SK-N-SH (cell line): ENCODE results near the gene AQP9. TPM values are rescaled to one million over a fixed set of nuclear protein-coding genes. Genes with fewer than 3 reads are reported as not detected.

Experiments used
- CTCF ChIA-PET: fragments of 300-600, 350-600 bp; formaldehyde crosslinking; extraction: SDS; loops from one replicate; lab custom pipeline; 2021; lab: Yijun Ruan, JAX
- POLR2A ChIA-PET: fragments of 350-600 bp; sonication (Branson Sonifier 250); formaldehyde crosslinking; extraction: SDS; loops from one replicate; lab custom pipeline; 2020; ENCODE audit warnings: antibody characterized with exemption, inconsistent platforms; lab: Yijun Ruan, JAX
- DNase-seq: peaks from one replicate; pipeline ENCODE4 v3.0.0; 2012
- H2AFZ ChIP-seq: fragments of 200-600 bp; sonication (generic); 2 replicates; pipeline ENCODE4 v1.8.1; 2016; ENCODE audit warnings: antibody characterized with exemption, mild to moderate bottlenecking, low read depth
- H3F3A ChIP-seq: fragments of 200-600 bp; sonication (generic); replicated peaks from 2 replicates; pipeline ENCODE3; 2016; ENCODE audit warnings: antibody characterized with exemption, mild to moderate bottlenecking; ENCODE audit not compliant: insufficient read depth
- H3K27ac ChIP-seq, 2 experiments: fragments of 200-500 bp in 1 of 2; fragments of 200-600 bp in 1 of 2; sonication (Bioruptor generic) in 1 of 2; sonication (generic), shearing (Covaris generic) in 1 of 2; 2 replicates each; pipeline versions ENCODE4 v1.5.1 to v1.6.1; 2014 to 2016; ENCODE audit warnings: low read depth in 2 of 2, inconsistent platforms in 1 of 2, low read length in 1 of 2, mild to moderate bottlenecking in 1 of 2, mixed read lengths in 1 of 2
- H3K27me3 ChIP-seq: fragments of 200-600 bp; sonication (generic), shearing (Covaris generic); 2 replicates; pipeline ENCODE4 v1.6.1; 2016; ENCODE audit warnings: mixed run types; ENCODE audit not compliant: insufficient read depth
- H3K36me3 ChIP-seq, 2 experiments: fragments of 200-500 bp in 1 of 2; fragments of 200-600 bp in 1 of 2; sonication (Bioruptor generic) in 1 of 2; sonication (generic) in 1 of 2; replicated peaks in 1 of 2; 2 replicates each; pipeline versions ENCODE3 to v1.5.1; 2014 to 2016; ENCODE audit warnings: low read length in 1 of 2, mild to moderate bottlenecking in 1 of 2; ENCODE audit not compliant: insufficient read depth in 2 of 2, control insufficient read depth in 1 of 2
- H3K4me1 ChIP-seq, 2 experiments: fragments of 200-500 bp in 1 of 2; fragments of 200-600 bp in 1 of 2; sonication (Bioruptor generic) in 1 of 2; sonication (generic), shearing (Covaris generic) in 1 of 2; 2 replicates each; pipeline versions ENCODE4 v1.5.1 to v1.6.1; 2014 to 2016; ENCODE audit warnings: low read depth in 1 of 2, low read length in 1 of 2, mixed run types in 1 of 2; ENCODE audit not compliant: insufficient read depth in 2 of 2, control insufficient read depth in 1 of 2
- H3K4me2 ChIP-seq: fragments of 200-600 bp; sonication (generic), shearing (Covaris generic); 2 replicates; pipeline ENCODE4 v1.6.1; 2017; ENCODE audit warnings: mixed run types
- H3K4me3 ChIP-seq, 2 experiments: fragments of 200-500 bp in 1 of 2; fragments of 200-600 bp in 1 of 2; sonication (Bioruptor generic) in 1 of 2; sonication (generic), shearing (Covaris generic) in 1 of 2; 2 replicates each; pipeline versions ENCODE4 v1.5.1 to v1.8.1; 2014 to 2016; ENCODE audit warnings: low read depth in 2 of 2, inconsistent platforms in 1 of 2, low read length in 1 of 2, mild to moderate bottlenecking in 1 of 2, mixed read lengths in 1 of 2, moderate library complexity in 1 of 2
- H3K79me2 ChIP-seq: fragments of 200-600 bp; sonication (generic); 2 replicates; pipeline ENCODE4 v1.8.1; 2017; ENCODE audit warnings: mild to moderate bottlenecking; ENCODE audit not compliant: insufficient read depth
- H3K9ac ChIP-seq: fragments of 200-600 bp; sonication (generic); 2 replicates; pipeline ENCODE4 v1.6.1; 2017; ENCODE audit warnings: mixed run types
- H3K9me2 ChIP-seq: fragments of 200-600 bp; sonication (generic); 2 replicates; pipeline ENCODE4 v1.6.1; 2017; ENCODE audit warnings: mixed run types
- H3K9me3 ChIP-seq: fragments of 200-600 bp; sonication (generic); 2 replicates; pipeline ENCODE4 v1.6.1; 2017; ENCODE audit warnings: mixed run types, mild to moderate bottlenecking, moderate library complexity
- H4K20me1 ChIP-seq: fragments of 200-600 bp; sonication (generic); 2 replicates; pipeline ENCODE4 v1.6.1; 2017; ENCODE audit warnings: mild to moderate bottlenecking, mixed run types; ENCODE audit not compliant: insufficient read depth
- CHD2 ChIP-seq: fragments of 150-350 bp; IDR thresholded peaks from 2 replicates; pipeline ENCODE4 v1.6.1; 2018; ENCODE audit warnings: low read length; ENCODE audit not compliant: partially characterized antibody
- CTCF ChIP-seq: fragments of 200-600 bp; sonication (generic); IDR thresholded peaks from 2 replicates; pipeline ENCODE4 v1.6.1; 2017; ENCODE audit warnings: antibody characterized with exemption, mild to moderate bottlenecking, moderate library complexity
- FOSL2 ChIP-seq: IDR thresholded peaks from 2 replicates; pipeline ENCODE4 v1.4.0; 2012; ENCODE audit warnings: low read depth, mild to moderate bottlenecking, moderate library complexity, borderline replicate concordance
- FOXJ3 ChIP-seq: sonication (generic); formaldehyde crosslinking; IDR thresholded peaks from 2 replicates; pipeline ENCODE4 v1.5.1; 2020; ENCODE audit warnings: mild to moderate bottlenecking, missing genetic modification reagents
- GABPA ChIP-seq: IDR thresholded peaks from 2 replicates; pipeline ENCODE4 v1.4.0; 2012; ENCODE audit warnings: low read depth, mild to moderate bottlenecking
- IRF3 ChIP-seq: fragments of 150-350 bp; IDR thresholded peaks from 2 replicates; pipeline ENCODE4 v1.6.1; 2016; ENCODE audit warnings: mild to moderate bottlenecking, low read depth, low read length
- MAX ChIP-seq: IDR thresholded peaks from 2 replicates; pipeline ENCODE4 v1.4.0; 2012; ENCODE audit warnings: low read depth
- NRF1 ChIP-seq: IDR thresholded peaks from 2 replicates; pipeline ENCODE4 v1.6.1; 2012; ENCODE audit warnings: low read depth, mild to moderate bottlenecking, low read length
- POLR2AphosphoS5 ChIP-seq: IDR thresholded peaks from 2 replicates; pipeline ENCODE4 v1.6.1; 2012; ENCODE audit warnings: low read depth, low read length
- RAD21 ChIP-seq: IDR thresholded peaks from 2 replicates; pipeline ENCODE4 v1.6.1; 2012; ENCODE audit warnings: mild to moderate bottlenecking, low read length
- REST ChIP-seq: IDR thresholded peaks from 2 replicates; pipeline ENCODE4 v1.6.1; 2012; ENCODE audit warnings: mild to moderate bottlenecking, low read depth, low read length, moderate library complexity
- RXRA ChIP-seq: IDR thresholded peaks from 2 replicates; pipeline ENCODE4 v1.4.0; 2012; ENCODE audit warnings: low read depth, mild to moderate bottlenecking, borderline replicate concordance
- USF2 ChIP-seq: fragments of 150-350 bp; IDR thresholded peaks from 2 replicates; pipeline ENCODE4 v1.6.1; 2017; ENCODE audit warnings: antibody characterized with exemption, low read length, low read depth, borderline replicate concordance
- WGBS: methylation state at CpG from one replicate; pipeline ENCODE4 v1.1.6; 2017; ENCODE audit warnings: low lambda C conversion rate; 5-methylcytosine and 5-hydroxymethylcytosine counted together
- polyA plus RNA-seq, 3 experiments: library from polyadenylated mRNA; depleted of rRNA; stranded (reverse); fragments of >200 nt; gene quantifications; 2 replicates each; pipeline ENCODE4 v1.2.3, GENCODE V29; 2012

Gene AQP9
- polyA plus RNA-seq, 1 of the 3 experiments (the other 2 are of a cell fraction) = not detected

GRCh38 chr15:58114388-58114787, 23.8 kb upstream of the AQP9 start:
- WGBS = 8% methylated on average over 3 of the region's 3 CpGs
- TF ChIP-seq RAD21 (no peak), USF2 (no peak), RXRA (no peak), CHD2 (no peak), FOXJ3 (CRISPR knock-in tag) (no peak), REST (no peak), CTCF (no peak), NRF1 (no peak), MAX (no peak), FOSL2 (no peak), GABPA (no peak), POLR2AphosphoS5 (no peak), IRF3 (no peak)
- CTCF ChIA-PET = no interaction called here

More at GRCh38 chr15:58114388-58114787, 23.8 kb upstream of the AQP9 start:
- POLR2A ChIA-PET = no interaction called here
- Histone ChIP-seq H3K4me3 (no peak overlapping the region), H3K79me2 (no peaks in the 10 kb centered on the region), H3F3A (no peaks in the 10 kb centered on the region), H3K9ac (no peak overlapping the region), H3K27ac (no peak overlapping the region), H3K36me3 (no peaks in the 10 kb centered on the region), H2AFZ (no peak overlapping the region), H4K20me1 (no peaks in the 10 kb centered on the region), H3K27me3 (no peaks in the 10 kb centered on the region), H3K9me2 (no peaks in the 10 kb centered on the region), H3K9me3 (no peaks in the 10 kb centered on the region), H3K4me2 (no peak overlapping the region), H3K4me1 (no peaks in the 10 kb centered on the region)
- DNase-seq = no peak
